Liver (tissue), 10 donors: ENCODE measurements around the gene PSMD11. TPM values are rescaled to one million over a fixed set of nuclear protein-coding genes. Genes with fewer than 3 reads are reported as not detected.

Experiments
- DNase-seq: peaks from one replicate; pipeline ENCODE4 v3.0.0-alpha.2; 2017; ENCODE audit warnings: low spot score
- H3K27ac ChIP-seq, 2 donors: one replicate each; pipeline ENCODE4 v1.7.0; 2013; ENCODE audit warnings: inconsistent platforms in 2 of 2, low read length in 2 of 2, control low read depth in 1 of 2, low read depth in 1 of 2, mild to moderate bottlenecking in 1 of 2
- H3K27me3 ChIP-seq, 4 donors: one replicate each; pipeline versions ENCODE4 v1.6.1 to v1.7.0; 2013; ENCODE audit warnings: low read length in 3 of 4, inconsistent platforms in 1 of 4, mild to moderate bottlenecking in 1 of 4, moderate library complexity in 1 of 4; ENCODE audit not compliant: control insufficient read depth in 4 of 4, insufficient read depth in 4 of 4
- H3K36me3 ChIP-seq, 4 donors: one replicate each; pipeline versions ENCODE4 v1.6.1 to v1.7.0; 2013; ENCODE audit warnings: low read length in 3 of 4, mild to moderate bottlenecking in 3 of 4, low read depth in 1 of 4, moderate library complexity in 1 of 4; ENCODE audit not compliant: control insufficient read depth in 4 of 4, insufficient read depth in 3 of 4
- H3K4me1 ChIP-seq, 4 donors: one replicate each; pipeline versions ENCODE4 v1.6.1 to v1.7.0; 2013; ENCODE audit warnings: low read length in 3 of 4, mild to moderate bottlenecking in 3 of 4, moderate library complexity in 1 of 4; ENCODE audit not compliant: control insufficient read depth in 4 of 4, insufficient read depth in 4 of 4
- H3K4me3 ChIP-seq, 3 donors: one replicate each; pipeline versions ENCODE4 v1.6.1 to v1.7.0; 2013; ENCODE audit warnings: low read length in 3 of 3, control low read depth in 1 of 3, low read depth in 1 of 3, mild to moderate bottlenecking in 1 of 3
- H3K9ac ChIP-seq, 2 donors: one replicate each; pipeline ENCODE4 v1.7.0; 2013; ENCODE audit warnings: low read length in 2 of 2, mild to moderate bottlenecking in 2 of 2, moderate library complexity in 2 of 2, control low read depth in 1 of 2, low read depth in 1 of 2
- H3K9me3 ChIP-seq, 4 donors: one replicate each; pipeline versions ENCODE4 v1.6.1 to v1.7.0; 2013; ENCODE audit warnings: low read length in 3 of 4; ENCODE audit not compliant: control insufficient read depth in 4 of 4
- FOXA1 ChIP-seq: IDR thresholded peaks from 2 replicates; pipeline ENCODE4 v1.6.1; 2016; ENCODE audit warnings: antibody characterized with exemption
- FOXA2 ChIP-seq: IDR thresholded peaks from 2 replicates; pipeline ENCODE4 v1.6.1; 2016; ENCODE audit warnings: antibody characterized with exemption
- GABPA ChIP-seq, 2 donors: IDR thresholded peaks in 1 of 2; conservative IDR thresholded peaks in 1 of 2; 2 replicates each; pipeline ENCODE4 v1.6.1; 2016; ENCODE audit warnings: antibody characterized with exemption in 2 of 2, mild to moderate bottlenecking in 1 of 2, moderate library complexity in 1 of 2
- JUND ChIP-seq, 2 donors: IDR thresholded peaks; 2 replicates each; pipeline ENCODE4 v1.6.1; 2016; ENCODE audit warnings: antibody characterized with exemption in 2 of 2
- NR2F2 ChIP-seq: IDR thresholded peaks from 2 replicates; pipeline ENCODE4 v1.6.1; 2016; ENCODE audit warnings: antibody characterized with exemption
- RAD21 ChIP-seq, 2 donors: IDR thresholded peaks; 2 replicates each; pipeline ENCODE4 v1.6.1; 2016; ENCODE audit warnings: antibody characterized with exemption in 2 of 2, mild to moderate bottlenecking in 2 of 2
- REST ChIP-seq: IDR thresholded peaks from 2 replicates; pipeline ENCODE4 v1.6.1; 2016; ENCODE audit warnings: antibody characterized with exemption, mild to moderate bottlenecking
- TAF1 ChIP-seq: conservative IDR thresholded peaks from 2 replicates; pipeline ENCODE4 v1.6.1; 2016; ENCODE audit warnings: antibody characterized with exemption, mild to moderate bottlenecking
- YY1 ChIP-seq: IDR thresholded peaks from 2 replicates; pipeline ENCODE4 v1.6.1; 2016; ENCODE audit warnings: antibody characterized with exemption, mild to moderate bottlenecking
- WGBS: extraction: QIAGEN DNeasy Blood & Tissue Kit; methylation state at CpG from one replicate; pipeline ENCODE4 v1.1.7; 2013; 5-methylcytosine and 5-hydroxymethylcytosine counted together
- polyA plus RNA-seq, 2 donors: library from polyadenylated mRNA; stranded (reverse) in 1 of 2; unstranded in 1 of 2; fragments of 200-250 nt in 1 of 2; fragments of >200 nt in 1 of 2; fragmentation: Nextera tagmentation in 1 of 2; extraction: Ambion mirVana in 1 of 2; gene quantifications; one replicate each; pipeline versions ENCODE4 v1.2.1 to v1.2.3, GENCODE V29; 2013 to 2015
- small RNA-seq: library from RNA; depleted of rRNA; stranded (forward); fragments of <200 nt; gene quantifications from one replicate; pipeline ENCODE3, GENCODE V24; 2014
- total RNA-seq, 2 donors: library from RNA; depleted of rRNA; stranded (reverse); fragments of >200 nt; gene quantifications; one replicate each; pipeline ENCODE4 v1.2.3, GENCODE V29; 2014
- TF ChIP-seq, protein P1 (sequence below): IDR thresholded peaks from 2 replicates; pipeline ENCODE4 v1.6.1; 2016; ENCODE audit warnings: antibody characterized with exemption
- donor health status: healthy.
- donor health status: healthy.
- donor health status: healthy.
- donor health status: healthy.
- donor health status: healthy.

The PSMD11 gene
- total and polyA plus RNA-seq, 4 donors = 42.1 to 97.4 (median 68.2) TPM

DNA sequence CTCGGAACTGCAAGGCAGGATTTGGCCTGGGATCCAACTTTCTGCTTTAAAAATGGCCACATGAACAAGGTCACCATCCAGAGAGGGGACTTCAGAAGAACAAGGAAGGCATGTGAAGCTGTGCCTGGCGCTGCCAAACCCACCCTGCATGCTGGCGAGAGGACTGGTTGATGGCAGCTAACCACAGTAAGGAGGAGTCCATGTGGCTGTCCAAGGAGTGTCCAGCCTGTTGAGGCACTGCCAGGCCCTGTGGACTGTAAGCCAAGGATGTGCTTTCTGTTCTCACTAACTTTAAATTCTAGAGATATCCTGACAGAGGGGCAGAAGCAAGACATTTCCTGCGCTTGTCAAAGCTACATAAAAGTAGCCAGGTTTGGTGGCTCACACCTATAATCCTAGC is 82.8 kb downstream of the PSMD11 start (continued):
- TF ChIP-seq TAF1 = no peak

DNA sequence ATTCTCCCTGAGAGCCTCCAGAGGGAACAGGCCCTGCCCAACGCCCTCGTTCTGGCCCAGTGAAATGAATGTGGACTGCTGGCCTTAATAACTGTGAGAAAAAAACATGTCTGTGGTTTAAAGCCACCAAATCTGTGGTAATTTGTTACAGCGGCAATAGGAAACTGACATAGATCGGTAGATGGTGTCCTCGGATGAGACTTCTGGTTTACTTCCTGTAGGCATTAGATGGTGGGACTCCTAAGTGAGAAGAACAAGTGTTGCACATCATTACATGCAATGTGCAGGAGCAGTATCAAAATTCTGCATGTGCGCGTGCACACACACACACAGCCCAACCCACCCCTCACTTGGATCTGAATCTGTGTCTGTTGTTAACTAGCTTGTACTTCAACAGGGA is 84.5 kb downstream of the PSMD11 start:
- no peak for DNase-seq
- H3K4me1 ChIP-seq = no peaks in the 10 kb centered on the region

GRCh38 chr17:32529604-32530003 is 85.3 kb downstream of the PSMD11 start:
- no peaks in the 10 kb centered on the region for H3K9me3 ChIP-seq
- H3K36me3 ChIP-seq = no peaks in the 10 kb centered on the region
- no peak overlapping the region for H3K9ac ChIP-seq
- no peaks in the 10 kb centered on the region for H3K27me3 ChIP-seq
- no peak overlapping the region for H3K27ac ChIP-seq
- no peak for TF ChIP-seq NR2F2
- TF ChIP-seq, protein P1, sequence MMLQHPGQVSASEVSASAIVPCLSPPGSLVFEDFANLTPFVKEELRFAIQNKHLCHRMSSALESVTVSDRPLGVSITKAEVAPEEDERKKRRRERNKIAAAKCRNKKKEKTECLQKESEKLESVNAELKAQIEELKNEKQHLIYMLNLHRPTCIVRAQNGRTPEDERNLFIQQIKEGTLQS = no peak
- no peak for TF ChIP-seq RAD21 (IDR thresholded peaks at IDR 0.05)
- no peak for TF ChIP-seq TAF1
- no peak for TF ChIP-seq JUND (IDR thresholded peaks at IDR 0.05)
- no peak for TF ChIP-seq GABPA (IDR thresholded peaks at IDR 0.05 in 1 of 2, conservative IDR thresholded peaks at IDR 0.05 in 1 of 2)
- no peak for TF ChIP-seq YY1
- no peak for TF ChIP-seq REST
- TF ChIP-seq FOXA2 = no peak
- no peak for TF ChIP-seq FOXA1
- H3K4me1 ChIP-seq = no peaks in the 10 kb centered on the region
- 85% methylated on average over 10 of the region's 10 CpGs for WGBS
- no peak overlapping the region for H3K4me3 ChIP-seq
- no peak for DNase-seq

More for the DNA sequence above, 84.5 kb downstream of the PSMD11 start:
- H3K27me3 ChIP-seq = no peaks in the 10 kb centered on the region
- H3K9ac ChIP-seq = no peak overlapping the region
- WGBS = 88% methylated on average over 7 of the region's 7 CpGs
- H3K4me3 ChIP-seq = no peak overlapping the region
- no peaks in the 10 kb centered on the region for H3K36me3 ChIP-seq
- no peaks in the 10 kb centered on the region for H3K9me3 ChIP-seq
- TF ChIP-seq, protein P1 = no peak
- TF ChIP-seq GABPA (IDR thresholded peaks at IDR 0.05 in 1 of 2, conservative IDR thresholded peaks at IDR 0.05 in 1 of 2) (no peak), RAD21 (IDR thresholded peaks at IDR 0.05) (no peak)
- no peak overlapping the region for H3K27ac ChIP-seq

Small RNA genes lying within 50 kb of the gene (small RNA-seq; reads per million reads assigned to genes)
- not detected for gene AC005899.2
- gene AC005899.6 = not detected
- not detected for gene RF00019

Other genes starting within 250 kb of the PSMD11 start
- gene RHBDL3, start 178.7 kb upstream of the PSMD11 start, total RNA-seq = under 1 TPM; 0.05 to 0.17 TPM
- gene RHBDL3, start 178.7 kb upstream of the PSMD11 start, polyA plus RNA-seq = under 1 TPM in 1 of 2 donors, not detected in 1; 0.02 TPM
- 10 to 100 TPM in 1 of 2 donors, 1 to 10 TPM in 1; 8.5 to 10.1 TPM for gene C17orf75, start 102.3 kb upstream of the PSMD11 start, total RNA-seq
- gene C17orf75, start 102.3 kb upstream of the PSMD11 start, polyA plus RNA-seq = 1 to 10 TPM; 4.7 to 6.7 TPM
- 100 to 1,000 TPM in 1 of 2 donors, 10 to 100 TPM in 1; 74.0 to 142 TPM for gene ZNF207, start 94.4 kb upstream of the PSMD11 start, total RNA-seq
- gene ZNF207, start 94.4 kb upstream of the PSMD11 start, polyA plus RNA-seq = 10 to 100 TPM; 38.3 to 39.6 TPM
- under 1 TPM; 0.84 to 0.93 TPM for gene CDK5R1, start 42.5 kb downstream of the PSMD11 start, total RNA-seq
- gene CDK5R1, start 42.5 kb downstream of the PSMD11 start, polyA plus RNA-seq = under 1 TPM; 0.08 to 0.44 TPM